ENCODE data around the gene TEX55. TPM values are rescaled to one million over a fixed set of nuclear protein-coding genes. Genes with fewer than 3 reads are reported as not detected.
"Not testable (repeated sequence)": the region's sequence is repeated elsewhere in the genome, so short reads cannot be mapped to it uniquely, and the experiment has no call there.

TEX55 gene
- total RNA-seq, 2 donors from 2014 or later, result not detected

DNA sequence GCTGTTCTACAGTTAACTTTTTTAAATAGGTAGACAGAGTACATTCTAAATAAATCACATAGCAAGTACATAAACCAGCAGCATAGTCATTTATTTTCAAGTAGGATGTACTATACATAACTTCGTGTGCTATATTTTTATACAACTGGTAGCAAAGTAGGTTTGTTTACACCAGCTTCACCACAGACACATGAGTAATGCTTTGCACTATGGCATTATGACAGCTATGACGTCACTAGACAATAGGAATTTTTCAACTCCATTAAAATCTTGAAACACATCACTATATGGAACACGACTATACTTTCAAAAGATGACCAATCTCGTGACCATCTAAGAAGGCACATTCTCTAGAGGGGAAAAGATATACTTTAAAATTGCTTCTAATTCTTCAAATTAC lies 3.5 kb downstream of the TEX55 start:
- DNase-seq (ENCODE audit: low spot score), result no peak
- Histone ChIP-seq H3K27me3 (no peaks in the 10 kb centered on the region), H3K4me3 (no peak overlapping the region), H3K36me3 (no peaks in the 10 kb centered on the region), H3K4me1 (no peaks in the 10 kb centered on the region), H3K27ac (no peak overlapping the region), H3K9me3 (peaks cover 0 to 16% of the 10 kb centered on the region in 2 donors)
- TF ChIP-seq CTCF (IDR thresholded peaks at IDR 0.05), result no peak

DNA sequence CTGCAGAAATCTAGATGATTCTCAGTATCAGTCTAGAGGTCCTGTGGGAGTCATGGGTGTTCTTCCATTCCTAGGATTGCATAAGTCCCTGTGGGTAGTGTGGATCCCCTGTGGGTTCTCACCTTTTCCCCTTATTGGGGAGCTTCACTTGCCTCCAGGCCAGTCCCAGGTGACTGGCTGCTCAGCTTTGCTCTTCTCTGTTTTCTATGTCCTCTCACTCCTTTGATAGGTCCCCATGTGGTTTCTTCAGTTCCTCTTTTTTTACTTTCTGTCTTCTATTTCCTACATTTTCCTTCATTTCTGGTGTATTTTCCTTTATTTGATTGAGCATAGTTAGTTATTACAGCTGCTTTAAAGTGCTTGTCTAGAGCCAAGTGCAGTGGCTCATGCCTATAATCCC lies 10.9 kb downstream of the TEX55 start:
- Histone ChIP-seq H3K36me3 (no peaks in the 10 kb centered on the region), H3K9me3 (peaks cover 0 to 19% of the 10 kb centered on the region in 2 donors), H3K4me1 (no peaks in the 10 kb centered on the region), H3K27me3 (no peaks in the 10 kb centered on the region), H3K27ac (no peak overlapping the region), H3K4me3 (no peak overlapping the region)
- no peak for DNase-seq (ENCODE audit: low spot score)
- TF ChIP-seq CTCF (IDR thresholded peaks at IDR 0.05), result no peak

GRCh38 chr3:119157971-119158370 lies 12.0 kb downstream of the TEX55 start:
- no peak overlapping the region for H3K4me3 ChIP-seq
- no peaks in the 10 kb centered on the region for H3K4me1 ChIP-seq
- H3K9me3 ChIP-seq, result peaks cover 0 to 18% of the 10 kb centered on the region in 2 donors
- no peak for DNase-seq (ENCODE audit: low spot score)
- H3K36me3 ChIP-seq, result no peaks in the 10 kb centered on the region
- no peak for TF ChIP-seq CTCF (IDR thresholded peaks at IDR 0.05)
- H3K27ac ChIP-seq, result no peak overlapping the region
- no peaks in the 10 kb centered on the region for H3K27me3 ChIP-seq

GRCh38 chr3:119160361-119160760 lies 14.4 kb downstream of the TEX55 start:
- Histone ChIP-seq H3K27ac (no peak overlapping the region), H3K4me1 (no peaks in the 10 kb centered on the region), H3K27me3 (no peaks in the 10 kb centered on the region), H3K36me3 (no peaks in the 10 kb centered on the region), H3K4me3 (no peak overlapping the region), H3K9me3 (no peaks in the 10 kb centered on the region)
- no peak for DNase-seq (ENCODE audit: low spot score)
- TF ChIP-seq CTCF (IDR thresholded peaks at IDR 0.05), result no peak

GRCh38 chr3:119160815-119161214 lies 14.8 kb downstream of the TEX55 start:
- no peak for TF ChIP-seq CTCF (IDR thresholded peaks at IDR 0.05)
- no peak for DNase-seq (ENCODE audit: low spot score)

GRCh38 chr3:119161240-119161639 lies 15.3 kb downstream of the TEX55 start:
- H3K9me3 ChIP-seq, result no peaks in the 10 kb centered on the region
- H3K27me3 ChIP-seq, result no peaks in the 10 kb centered on the region
- no peaks in the 10 kb centered on the region for H3K36me3 ChIP-seq
- H3K4me1 ChIP-seq, result no peaks in the 10 kb centered on the region
- no peak for DNase-seq (ENCODE audit: low spot score)
- no peak overlapping the region for H3K4me3 ChIP-seq
- no peak for TF ChIP-seq CTCF (IDR thresholded peaks at IDR 0.05)
- H3K27ac ChIP-seq, result no peak overlapping the region

More at GRCh38 chr3:119160815-119161214, 14.8 kb downstream of the TEX55 start:
- H3K36me3 ChIP-seq, result no peaks in the 10 kb centered on the region
- no peaks in the 10 kb centered on the region for H3K9me3 ChIP-seq
- H3K27me3 ChIP-seq, result no peaks in the 10 kb centered on the region
- H3K4me3 ChIP-seq, result no peak overlapping the region
- no peak overlapping the region for H3K27ac ChIP-seq
- no peaks in the 10 kb centered on the region for H3K4me1 ChIP-seq

- H3K36me3 ChIP-seq; H3K27ac ChIP-seq; H3K4me3 ChIP-seq; H3K27me3 ChIP-seq; H3K4me1 ChIP-seq; DNase-seq (ENCODE audit: low spot score); H3K9me3 ChIP-seq: not testable (repeated sequence)
Observed at GRCh38 chr3:119164745-119165144, 18.8 kb downstream of the TEX55 start.

Measured in right atrium auricular region (tissue), 2 donors.